SK-N-SH (cell line): ENCODE measurements around the gene RASSF3. TPM values are rescaled to one million over a fixed set of nuclear protein-coding genes. Genes with fewer than 3 reads are reported as not detected.

ENCODE experiments used
- CTCF ChIA-PET: fragments of 300-600, 350-600 bp; formaldehyde crosslinking; extraction: SDS; loops from one replicate; lab custom pipeline; 2021; lab: Yijun Ruan, JAX
- POLR2A ChIA-PET: fragments of 350-600 bp; sonication (Branson Sonifier 250); formaldehyde crosslinking; extraction: SDS; loops from one replicate; lab custom pipeline; 2020; ENCODE audit warnings: antibody characterized with exemption, inconsistent platforms; lab: Yijun Ruan, JAX
- DNase-seq: peaks from one replicate; pipeline ENCODE4 v3.0.0; 2012
- H2AFZ ChIP-seq: fragments of 200-600 bp; sonication (generic); 2 replicates; pipeline ENCODE4 v1.8.1; 2016; ENCODE audit warnings: antibody characterized with exemption, mild to moderate bottlenecking, low read depth
- H3F3A ChIP-seq: fragments of 200-600 bp; sonication (generic); replicated peaks from 2 replicates; pipeline ENCODE3; 2016; ENCODE audit warnings: antibody characterized with exemption, mild to moderate bottlenecking; ENCODE audit not compliant: insufficient read depth
- H3K27ac ChIP-seq, 2 experiments: fragments of 200-500 bp in 1 of 2; fragments of 200-600 bp in 1 of 2; sonication (Bioruptor generic) in 1 of 2; sonication (generic), shearing (Covaris generic) in 1 of 2; 2 replicates each; pipeline versions ENCODE4 v1.5.1 to v1.6.1; 2014 to 2016; ENCODE audit warnings: low read depth in 2 of 2, inconsistent platforms in 1 of 2, low read length in 1 of 2, mild to moderate bottlenecking in 1 of 2, mixed read lengths in 1 of 2
- H3K27me3 ChIP-seq: fragments of 200-600 bp; sonication (generic), shearing (Covaris generic); 2 replicates; pipeline ENCODE4 v1.6.1; 2016; ENCODE audit warnings: mixed run types; ENCODE audit not compliant: insufficient read depth
- H3K36me3 ChIP-seq, 2 experiments: fragments of 200-500 bp in 1 of 2; fragments of 200-600 bp in 1 of 2; sonication (Bioruptor generic) in 1 of 2; sonication (generic) in 1 of 2; replicated peaks in 1 of 2; 2 replicates each; pipeline versions ENCODE3 to v1.5.1; 2014 to 2016; ENCODE audit warnings: low read length in 1 of 2, mild to moderate bottlenecking in 1 of 2; ENCODE audit not compliant: insufficient read depth in 2 of 2, control insufficient read depth in 1 of 2
- H3K4me1 ChIP-seq, 2 experiments: fragments of 200-500 bp in 1 of 2; fragments of 200-600 bp in 1 of 2; sonication (Bioruptor generic) in 1 of 2; sonication (generic), shearing (Covaris generic) in 1 of 2; 2 replicates each; pipeline versions ENCODE4 v1.5.1 to v1.6.1; 2014 to 2016; ENCODE audit warnings: low read depth in 1 of 2, low read length in 1 of 2, mixed run types in 1 of 2; ENCODE audit not compliant: insufficient read depth in 2 of 2, control insufficient read depth in 1 of 2
- H3K4me2 ChIP-seq: fragments of 200-600 bp; sonication (generic), shearing (Covaris generic); 2 replicates; pipeline ENCODE4 v1.6.1; 2017; ENCODE audit warnings: mixed run types
- H3K4me3 ChIP-seq, 2 experiments: fragments of 200-500 bp in 1 of 2; fragments of 200-600 bp in 1 of 2; sonication (Bioruptor generic) in 1 of 2; sonication (generic), shearing (Covaris generic) in 1 of 2; 2 replicates each; pipeline versions ENCODE4 v1.5.1 to v1.8.1; 2014 to 2016; ENCODE audit warnings: low read depth in 2 of 2, inconsistent platforms in 1 of 2, low read length in 1 of 2, mild to moderate bottlenecking in 1 of 2, mixed read lengths in 1 of 2, moderate library complexity in 1 of 2
- H3K79me2 ChIP-seq: fragments of 200-600 bp; sonication (generic); 2 replicates; pipeline ENCODE4 v1.8.1; 2017; ENCODE audit warnings: mild to moderate bottlenecking; ENCODE audit not compliant: insufficient read depth
- H3K9ac ChIP-seq: fragments of 200-600 bp; sonication (generic); 2 replicates; pipeline ENCODE4 v1.6.1; 2017; ENCODE audit warnings: mixed run types
- H3K9me2 ChIP-seq: fragments of 200-600 bp; sonication (generic); 2 replicates; pipeline ENCODE4 v1.6.1; 2017; ENCODE audit warnings: mixed run types
- H3K9me3 ChIP-seq: fragments of 200-600 bp; sonication (generic); 2 replicates; pipeline ENCODE4 v1.6.1; 2017; ENCODE audit warnings: mixed run types, mild to moderate bottlenecking, moderate library complexity
- H4K20me1 ChIP-seq: fragments of 200-600 bp; sonication (generic); 2 replicates; pipeline ENCODE4 v1.6.1; 2017; ENCODE audit warnings: mild to moderate bottlenecking, mixed run types; ENCODE audit not compliant: insufficient read depth
- EZH2phosphoT487 ChIP-seq: fragments of 200-600 bp; sonication (generic); IDR thresholded peaks from 2 replicates; pipeline ENCODE4 v1.6.1; 2017; ENCODE audit warnings: low read depth, mixed run types, mild to moderate bottlenecking, antibody characterized with exemption, moderate library complexity, borderline replicate concordance
- FOSL2 ChIP-seq: IDR thresholded peaks from 2 replicates; pipeline ENCODE4 v1.4.0; 2012; ENCODE audit warnings: low read depth, mild to moderate bottlenecking, moderate library complexity, borderline replicate concordance
- GABPA ChIP-seq: IDR thresholded peaks from 2 replicates; pipeline ENCODE4 v1.4.0; 2012; ENCODE audit warnings: low read depth, mild to moderate bottlenecking
- GATA2 ChIP-seq: sonication (generic); formaldehyde crosslinking; IDR thresholded peaks from 2 replicates; pipeline ENCODE4 v1.5.0; 2020; ENCODE audit warnings: mild to moderate bottlenecking, missing genetic modification reagents
- MAX ChIP-seq: IDR thresholded peaks from 2 replicates; pipeline ENCODE4 v1.4.0; 2012; ENCODE audit warnings: low read depth
- MEF2A ChIP-seq: IDR thresholded peaks from 2 replicates; pipeline ENCODE4 v1.4.0; 2012; ENCODE audit warnings: low read depth, borderline replicate concordance
- PBX3 ChIP-seq: IDR thresholded peaks from 2 replicates; pipeline ENCODE4; 2012
- REST ChIP-seq: IDR thresholded peaks from 2 replicates; pipeline ENCODE4 v1.6.1; 2012; ENCODE audit warnings: mild to moderate bottlenecking, low read depth, low read length, moderate library complexity
- RFX5 ChIP-seq: IDR thresholded peaks from 2 replicates; pipeline ENCODE4 v1.6.1; 2012; ENCODE audit warnings: mild to moderate bottlenecking, improper control_type of control experiment, low read length
- RXRA ChIP-seq: IDR thresholded peaks from 2 replicates; pipeline ENCODE4 v1.4.0; 2012; ENCODE audit warnings: low read depth, mild to moderate bottlenecking, borderline replicate concordance
- SIN3A ChIP-seq: IDR thresholded peaks from 2 replicates; pipeline ENCODE4 v1.6.1; 2012; ENCODE audit warnings: low read depth, mild to moderate bottlenecking, low read length, moderate library complexity, borderline replicate concordance
- TCF12 ChIP-seq: IDR thresholded peaks from 2 replicates; pipeline ENCODE4 v1.4.0; 2012
- ZBTB33 ChIP-seq: IDR thresholded peaks from 2 replicates; pipeline ENCODE4 v1.4.0; 2012; ENCODE audit warnings: low read depth, borderline replicate concordance
- WGBS: methylation state at CpG from one replicate; pipeline ENCODE4 v1.1.6; 2017; ENCODE audit warnings: low lambda C conversion rate; 5-methylcytosine and 5-hydroxymethylcytosine counted together
- polyA plus RNA-seq, 3 experiments: library from polyadenylated mRNA; depleted of rRNA; stranded (reverse); fragments of >200 nt; gene quantifications; 2 replicates each; pipeline ENCODE4 v1.2.3, GENCODE V29; 2012

The RASSF3 gene
- polyA plus RNA-seq, 1 of the 3 experiments (the other 2 are of a cell fraction): 11.1 TPM

- H3K9ac ChIP-seq: no peak overlapping the region
- H3K9me2 ChIP-seq: no peaks in the 10 kb centered on the region
- POLR2A ChIA-PET: no interaction called here
- no peak for DNase-seq
- CTCF ChIA-PET: interaction anchor here (4.0 to 5.3 kb wide), 2 partner anchors 10 to 158 kb away, joined by 18 to 26 read pairs; no protein-coding TSS in a partner anchor
- WGBS: 99% methylated on average over 4 of the region's 4 CpGs
- TF ChIP-seq RFX5 (no peak), FOSL2 (no peak), GATA2 (CRISPR knock-in tag) (no peak), RXRA (no peak), EZH2phosphoT487 (no peak), MAX (no peak), MEF2A (no peak), REST (no peak), TCF12 (no peak), GABPA (no peak), ZBTB33 (no peak), SIN3A (no peak), PBX3 (no peak)
- H3K27ac ChIP-seq: no peak overlapping the region; a peak in 1 of 4 replicates
- no peaks in the 10 kb centered on the region for H3F3A ChIP-seq
- no peak overlapping the region for H3K4me2 ChIP-seq
- H4K20me1 ChIP-seq: no peaks in the 10 kb centered on the region
- H3K27me3 ChIP-seq: no peaks in the 10 kb centered on the region
- peaks cover 7 to 19% of the 10 kb centered on the region in 2 experiments; a peak in 1 of 4 replicates for H3K4me1 ChIP-seq
- no peak overlapping the region for H2AFZ ChIP-seq
- H3K79me2 ChIP-seq: no peaks in the 10 kb centered on the region
- no peaks in the 10 kb centered on the region for H3K9me3 ChIP-seq
- H3K36me3 ChIP-seq: peaks cover 0 to 1% of the 10 kb centered on the region in 2 experiments
- H3K4me3 ChIP-seq: no peak overlapping the region
These were observed 97.1 kb downstream of the RASSF3 start for GRCh38 chr12:64707362-64707761.
